Trophoblast cell (in vitro differentiated cells and primary cell): Measurements from ENCODE around the gene NCAM2.

Experiments used
- DNase-seq, 2 donors: peaks; one replicate each; pipeline ENCODE4 v3.0.0-alpha.2; 2016
- H2AFZ ChIP-seq: 2 replicates; pipeline ENCODE4 v1.6.1; 2013; ENCODE audit warnings: low read length, moderate library complexity, mild to moderate bottlenecking; ENCODE audit not compliant: insufficient read depth, poor library complexity
- H2AK5ac ChIP-seq: 2 replicates; pipeline ENCODE4 v1.6.1; 2013; ENCODE audit warnings: mild to moderate bottlenecking, low read length
- H2BK120ac ChIP-seq: 2 replicates; pipeline ENCODE4 v1.6.1; 2013; ENCODE audit warnings: low read length, mild to moderate bottlenecking, moderate library complexity; ENCODE audit not compliant: insufficient read depth, poor library complexity
- H2BK12ac ChIP-seq: 2 replicates; pipeline ENCODE4 v1.6.1; 2013; ENCODE audit warnings: mild to moderate bottlenecking, low read length, moderate library complexity
- H2BK5ac ChIP-seq: 2 replicates; pipeline ENCODE4 v1.6.1; 2013; ENCODE audit warnings: low read length, low read depth, moderate library complexity, mild to moderate bottlenecking; ENCODE audit not compliant: poor library complexity
- H3K14ac ChIP-seq: 2 replicates; pipeline ENCODE4 v1.6.1; 2013; ENCODE audit warnings: mild to moderate bottlenecking, low read length
- H3K18ac ChIP-seq: 2 replicates; pipeline ENCODE4 v1.6.1; 2013; ENCODE audit warnings: mild to moderate bottlenecking, low read length
- H3K23ac ChIP-seq: 2 replicates; pipeline ENCODE4 v1.6.1; 2013; ENCODE audit warnings: low read length
- H3K27ac ChIP-seq: 2 replicates; pipeline ENCODE4 v1.5.1; 2013; ENCODE audit warnings: low read depth, mild to moderate bottlenecking, inconsistent platforms, low read length, moderate library complexity
- H3K27me3 ChIP-seq: 2 replicates; pipeline ENCODE4 v1.6.1; 2013; ENCODE audit warnings: inconsistent platforms, mild to moderate bottlenecking, low read length, moderate library complexity; ENCODE audit not compliant: insufficient read depth
- H3K36me3 ChIP-seq, 2 experiments: 1 replicate in 1 of 2; 2 replicates in 1 of 2; pipeline ENCODE4 v1.6.1; 2013; ENCODE audit warnings: low read length in 2 of 2, mild to moderate bottlenecking in 2 of 2, moderate library complexity in 1 of 2; ENCODE audit not compliant: insufficient read depth in 2 of 2, control insufficient read depth in 1 of 2
- H3K4ac ChIP-seq: 2 replicates; pipeline ENCODE4 v1.6.1; 2013; ENCODE audit warnings: low read depth, mild to moderate bottlenecking, low read length, moderate library complexity
- H3K4me1 ChIP-seq, 2 experiments: 1 replicate in 1 of 2; 2 replicates in 1 of 2; pipeline ENCODE4 v1.6.1; 2013; ENCODE audit warnings: low read length in 2 of 2, mild to moderate bottlenecking in 2 of 2, moderate library complexity in 1 of 2; ENCODE audit not compliant: insufficient read depth in 2 of 2, control insufficient read depth in 1 of 2
- H3K4me2 ChIP-seq: 2 replicates; pipeline ENCODE4 v1.6.1; 2013; ENCODE audit warnings: inconsistent platforms, mild to moderate bottlenecking, low read length, moderate library complexity
- H3K4me3 ChIP-seq: 2 replicates; pipeline ENCODE4 v1.5.1; 2013; ENCODE audit warnings: mild to moderate bottlenecking, low read depth, low read length, inconsistent platforms
- H3K79me1 ChIP-seq: one replicate; pipeline ENCODE4 v1.6.1; 2013; ENCODE audit warnings: low read length
- H3K79me2 ChIP-seq: 2 replicates; pipeline ENCODE4 v1.6.1; 2013; ENCODE audit warnings: low read length, mild to moderate bottlenecking; ENCODE audit not compliant: control insufficient read depth, insufficient read depth, poor library complexity
- H3K9ac ChIP-seq: 2 replicates; pipeline ENCODE4 v1.6.1; 2013; ENCODE audit warnings: mild to moderate bottlenecking, low read length
- H3K9me3 ChIP-seq: 2 replicates; pipeline ENCODE4 v1.6.1; 2013; ENCODE audit warnings: low read depth, mild to moderate bottlenecking, control low read depth, inconsistent platforms, low read length; ENCODE audit not compliant: insufficient read depth
- H4K12ac ChIP-seq: 2 replicates; pipeline ENCODE4 v1.6.1; 2013; ENCODE audit warnings: low read depth, mild to moderate bottlenecking, low read length, moderate library complexity
- H4K8ac ChIP-seq: 2 replicates; pipeline ENCODE4 v1.6.1; 2013; ENCODE audit warnings: low read depth, mild to moderate bottlenecking, low read length, moderate library complexity
- H4K91ac ChIP-seq: one replicate; pipeline ENCODE4 v1.6.1; 2013; ENCODE audit warnings: low read depth, mild to moderate bottlenecking, low read length, moderate library complexity
- WGBS: extraction: QIAGEN DNeasy Blood & Tissue Kit; methylation state at CpG from one replicate; pipeline ENCODE4 v1.1.7; 2013; ENCODE audit warnings: missing lambda C conversion rate; ENCODE audit not compliant: insufficient read length, insufficient coverage; ENCODE audit errors: extremely low coverage; 5-methylcytosine and 5-hydroxymethylcytosine counted together

Gene NCAM2

DNA sequence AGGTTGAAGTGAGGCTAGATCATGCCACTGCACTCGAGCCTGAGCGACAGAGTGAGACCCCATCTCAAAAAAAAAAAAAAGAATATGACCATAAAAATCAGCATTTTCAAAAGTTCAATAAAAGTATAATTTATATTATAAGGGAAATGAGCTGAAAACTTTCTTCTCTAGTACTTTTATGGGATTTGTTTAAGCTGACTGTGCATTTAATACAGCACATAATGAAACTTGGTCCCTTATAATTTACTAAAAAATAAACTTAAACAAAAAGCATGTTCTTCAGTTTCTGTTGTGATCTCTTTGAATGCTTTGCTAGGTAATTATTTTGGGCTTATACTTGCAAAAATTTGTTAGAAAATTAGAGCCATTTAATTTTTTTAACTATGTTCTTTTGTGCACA lies 77.8 kb downstream of the NCAM2 start:
- Histone ChIP-seq H4K91ac (no peak overlapping the region), H2BK120ac (no peak overlapping the region), H3K9ac (no peak overlapping the region), H3K9me3 (no peaks in the 10 kb centered on the region), H3K4ac (no peak overlapping the region), H2AFZ (no peak overlapping the region), H2BK12ac (no peak overlapping the region), H4K8ac (no peak overlapping the region), H3K18ac (no peak overlapping the region), H3K4me1 (no peaks in the 10 kb centered on the region), H3K4me3 (no peak overlapping the region), H3K27me3 (no peaks in the 10 kb centered on the region), H2BK5ac (no peak overlapping the region), H3K79me1 (no peaks in the 10 kb centered on the region), H3K23ac (no peak overlapping the region), H3K27ac (no peak overlapping the region), H2AK5ac (no peak overlapping the region), H3K4me2 (no peak overlapping the region), H4K12ac (no peak overlapping the region), H3K79me2 (no peaks in the 10 kb centered on the region), H3K14ac (no peak overlapping the region), H3K36me3 (no peaks in the 10 kb centered on the region)
- DNase-seq, result no peak
- no CpG with 5 or more reads among the region's 2 CpGs for WGBS

DNA sequence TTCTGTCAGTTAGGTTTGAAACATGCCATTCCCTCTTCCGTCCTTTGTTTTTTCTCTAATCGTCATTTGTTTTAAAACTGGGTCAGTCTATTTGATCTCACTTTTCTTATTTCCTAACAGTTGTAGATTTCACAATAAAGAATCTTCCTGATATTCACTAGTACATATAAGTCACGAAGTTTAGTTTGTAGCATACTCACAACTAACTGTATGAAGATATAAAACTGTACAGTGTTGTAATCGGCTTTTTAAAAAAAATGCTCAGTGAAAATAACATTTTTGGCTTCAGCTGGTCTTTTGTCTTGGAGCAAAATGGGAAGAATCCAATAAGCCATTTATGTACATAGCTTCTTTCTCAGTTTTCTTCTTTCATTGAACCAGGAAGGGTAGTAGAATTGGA lies 78.3 kb downstream of the NCAM2 start:
- no peaks in the 10 kb centered on the region for H3K27me3 ChIP-seq
- H2BK12ac ChIP-seq, result no peak overlapping the region
- H3K4me1 ChIP-seq, result no peaks in the 10 kb centered on the region
- no peak overlapping the region for H3K23ac ChIP-seq
- no peak overlapping the region for H2AK5ac ChIP-seq
- H4K91ac ChIP-seq, result no peak overlapping the region
- WGBS, result no CpG with 5 or more reads among the region's 4 CpGs
- no peak overlapping the region for H4K12ac ChIP-seq
- no peak for DNase-seq
- no peak overlapping the region for H2BK120ac ChIP-seq
- H3K36me3 ChIP-seq, result no peaks in the 10 kb centered on the region
- H2AFZ ChIP-seq, result no peak overlapping the region
- H3K27ac ChIP-seq, result no peak overlapping the region
- no peaks in the 10 kb centered on the region for H3K79me1 ChIP-seq
- H3K4me2 ChIP-seq, result no peak overlapping the region
- H3K18ac ChIP-seq, result no peak overlapping the region
- no peak overlapping the region for H3K14ac ChIP-seq
- H2BK5ac ChIP-seq, result no peak overlapping the region
- no peak overlapping the region for H3K4me3 ChIP-seq
- no peak overlapping the region for H3K4ac ChIP-seq
- no peak overlapping the region for H4K8ac ChIP-seq
- no peaks in the 10 kb centered on the region for H3K9me3 ChIP-seq
- H3K79me2 ChIP-seq, result no peaks in the 10 kb centered on the region
- H3K9ac ChIP-seq, result no peak overlapping the region

DNA sequence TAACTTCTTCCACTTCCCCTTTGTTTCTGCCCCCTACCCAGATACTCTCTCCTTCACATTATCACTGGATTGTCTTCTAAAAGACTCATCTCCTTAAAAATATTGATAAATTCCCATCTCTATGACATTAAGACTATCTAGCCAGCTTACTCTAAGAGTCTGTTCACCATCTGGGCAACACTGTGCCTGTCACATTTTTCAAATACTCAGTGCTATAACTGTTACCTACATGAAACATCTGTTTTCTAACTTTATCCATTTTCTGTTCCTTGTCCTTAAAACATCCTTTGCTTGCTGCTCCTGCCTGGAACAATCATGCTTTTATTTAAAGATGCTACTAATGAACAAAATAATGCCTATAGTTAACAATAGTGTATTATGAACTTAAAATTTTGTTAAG lies 81.4 kb downstream of the NCAM2 start:
- Histone ChIP-seq H2BK120ac (no peak overlapping the region), H3K4ac (no peak overlapping the region), H2AFZ (no peak overlapping the region)

DNA sequence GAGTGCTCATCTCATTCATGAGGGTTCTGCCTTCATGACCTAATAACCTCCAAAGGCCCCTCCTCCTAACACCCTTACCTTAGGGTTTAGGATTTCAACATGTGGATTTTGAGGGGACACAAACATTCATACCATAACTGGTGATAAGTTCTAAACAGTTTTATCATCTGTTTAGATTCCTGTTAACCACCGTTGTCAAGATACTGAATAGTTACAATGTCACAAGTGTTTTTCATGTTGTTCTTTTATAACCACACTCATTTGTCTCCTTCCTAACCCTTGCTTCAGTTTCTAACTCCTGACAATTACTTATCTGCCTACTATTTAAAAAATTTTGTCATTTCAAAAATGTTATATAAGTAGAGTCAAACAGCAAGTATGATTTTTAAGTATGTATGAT lies 86.0 kb downstream of the NCAM2 start:
- H2AFZ ChIP-seq, result no peak overlapping the region
- H3K36me3 ChIP-seq, result no peaks in the 10 kb centered on the region
- no CpG with 5 or more reads among the region's 1 CpG for WGBS
- H3K27ac ChIP-seq, result no peak overlapping the region
- H3K4me3 ChIP-seq, result no peak overlapping the region
- H3K9ac ChIP-seq, result no peak overlapping the region
- H3K23ac ChIP-seq, result no peak overlapping the region
- no peaks in the 10 kb centered on the region for H3K27me3 ChIP-seq
- H2AK5ac ChIP-seq, result no peak overlapping the region
- H3K4me1 ChIP-seq, result no peaks in the 10 kb centered on the region
- H3K18ac ChIP-seq, result no peak overlapping the region
- H2BK5ac ChIP-seq, result no peak overlapping the region
- DNase-seq, result peak in 1 of 2 donors; percentile 33
- no peak overlapping the region for H2BK120ac ChIP-seq
- H4K91ac ChIP-seq, result no peak overlapping the region
- no peak overlapping the region for H3K14ac ChIP-seq
- H3K79me2 ChIP-seq, result no peaks in the 10 kb centered on the region
- no peak overlapping the region for H3K4me2 ChIP-seq
- no peak overlapping the region for H3K4ac ChIP-seq
- no peaks in the 10 kb centered on the region for H3K79me1 ChIP-seq
- H4K12ac ChIP-seq, result no peak overlapping the region
- H3K9me3 ChIP-seq, result no peaks in the 10 kb centered on the region
- no peak overlapping the region for H2BK12ac ChIP-seq
- no peak overlapping the region for H4K8ac ChIP-seq

More for the DNA sequence above, 81.4 kb downstream of the NCAM2 start:
- no peaks in the 10 kb centered on the region for H3K27me3 ChIP-seq
- no peak overlapping the region for H3K9ac ChIP-seq
- no peak overlapping the region for H3K4me3 ChIP-seq
- no peak overlapping the region for H4K8ac ChIP-seq
- no peaks in the 10 kb centered on the region for H3K36me3 ChIP-seq
- H3K4me1 ChIP-seq, result no peaks in the 10 kb centered on the region
- no peak overlapping the region for H3K18ac ChIP-seq
- H3K14ac ChIP-seq, result no peak overlapping the region
- no peaks in the 10 kb centered on the region for H3K9me3 ChIP-seq
- H3K4me2 ChIP-seq, result no peak overlapping the region
- H4K91ac ChIP-seq, result no peak overlapping the region
- H2BK5ac ChIP-seq, result no peak overlapping the region
- no peaks in the 10 kb centered on the region for H3K79me1 ChIP-seq
- no peak overlapping the region for H2BK12ac ChIP-seq
- no peak overlapping the region for H3K27ac ChIP-seq
- no peak overlapping the region for H4K12ac ChIP-seq
- H3K79me2 ChIP-seq, result no peaks in the 10 kb centered on the region
- DNase-seq, result no peak
- H3K23ac ChIP-seq, result no peak overlapping the region
- H2AK5ac ChIP-seq, result no peak overlapping the region
